HG03135 (cell line): ENCODE data around the gene ZEB1.
"Not testable (repeated sequence)": the region's sequence is repeated elsewhere in the genome, so short reads cannot be mapped to it uniquely, and the experiment has no call there.

Experiments used
- ATAC-seq: cut with Tn5 transposase; IDR thresholded peaks from one replicate; pipeline ENCODE4 v1.9.1; 2021; ENCODE audit warnings: mild to moderate bottlenecking, moderate library complexity; ENCODE audit not compliant: unreplicated experiment

The ZEB1 gene

DNA sequence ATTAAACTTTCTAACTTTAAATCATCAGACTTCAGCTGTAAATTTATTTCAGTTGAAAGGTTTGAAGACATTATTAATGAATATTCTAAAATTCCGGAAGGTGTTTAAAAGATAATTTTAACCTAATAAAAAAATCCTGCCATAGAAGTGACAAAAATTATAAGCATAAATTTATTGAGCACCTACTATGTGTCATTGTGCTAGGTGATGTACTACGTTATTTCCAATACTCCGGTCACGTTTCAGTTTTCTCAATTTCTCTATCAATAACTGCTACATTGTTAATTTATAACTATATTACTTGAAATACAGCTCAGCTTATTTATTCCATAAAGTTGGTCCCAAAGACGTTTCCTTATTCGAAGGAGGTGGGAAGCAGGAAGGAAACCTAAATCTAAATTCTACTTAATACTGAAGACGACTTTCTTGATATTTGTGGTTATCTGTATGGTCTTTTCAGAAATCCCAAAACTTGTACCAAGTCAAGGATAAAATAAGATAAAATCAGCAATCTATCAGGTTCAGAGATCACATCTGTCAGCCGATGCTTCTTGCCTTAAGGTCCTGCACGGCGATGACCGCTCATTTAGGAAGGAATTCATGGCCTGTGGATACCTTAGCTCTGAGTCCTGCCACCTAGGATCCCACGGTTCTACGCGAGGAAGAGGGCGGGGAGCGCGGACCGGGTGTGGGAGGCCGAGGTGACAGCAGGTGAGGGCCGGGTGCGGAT is 1.2 kb upstream of the ZEB1 start:
- no peak for ATAC-seq

DNA sequence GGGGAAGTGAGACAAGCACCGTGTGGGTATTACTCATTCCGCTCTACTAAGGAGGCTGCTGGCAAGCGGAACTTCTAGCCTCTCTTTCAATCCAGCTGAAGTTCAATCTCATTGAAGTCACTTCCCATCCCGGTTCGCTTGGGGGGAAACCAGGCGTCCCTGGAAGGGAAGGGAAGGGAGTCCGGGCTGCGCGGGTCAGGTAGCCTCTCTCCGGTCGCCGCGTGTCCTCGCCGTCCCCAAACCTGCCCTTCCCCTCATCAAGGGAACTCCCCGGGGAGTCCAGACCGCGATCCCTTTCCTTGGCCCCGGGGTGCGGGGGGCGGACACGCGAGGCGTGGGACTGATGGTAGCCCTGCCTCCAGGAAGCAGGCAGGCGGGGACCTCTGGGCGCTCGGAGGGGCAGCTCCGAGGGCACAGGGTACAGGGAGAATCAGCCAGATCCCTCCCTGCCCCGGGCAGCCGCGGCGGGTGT is 598 bp upstream of the ZEB1 start:
- ATAC-seq, result peak; percentile 67

DNA sequence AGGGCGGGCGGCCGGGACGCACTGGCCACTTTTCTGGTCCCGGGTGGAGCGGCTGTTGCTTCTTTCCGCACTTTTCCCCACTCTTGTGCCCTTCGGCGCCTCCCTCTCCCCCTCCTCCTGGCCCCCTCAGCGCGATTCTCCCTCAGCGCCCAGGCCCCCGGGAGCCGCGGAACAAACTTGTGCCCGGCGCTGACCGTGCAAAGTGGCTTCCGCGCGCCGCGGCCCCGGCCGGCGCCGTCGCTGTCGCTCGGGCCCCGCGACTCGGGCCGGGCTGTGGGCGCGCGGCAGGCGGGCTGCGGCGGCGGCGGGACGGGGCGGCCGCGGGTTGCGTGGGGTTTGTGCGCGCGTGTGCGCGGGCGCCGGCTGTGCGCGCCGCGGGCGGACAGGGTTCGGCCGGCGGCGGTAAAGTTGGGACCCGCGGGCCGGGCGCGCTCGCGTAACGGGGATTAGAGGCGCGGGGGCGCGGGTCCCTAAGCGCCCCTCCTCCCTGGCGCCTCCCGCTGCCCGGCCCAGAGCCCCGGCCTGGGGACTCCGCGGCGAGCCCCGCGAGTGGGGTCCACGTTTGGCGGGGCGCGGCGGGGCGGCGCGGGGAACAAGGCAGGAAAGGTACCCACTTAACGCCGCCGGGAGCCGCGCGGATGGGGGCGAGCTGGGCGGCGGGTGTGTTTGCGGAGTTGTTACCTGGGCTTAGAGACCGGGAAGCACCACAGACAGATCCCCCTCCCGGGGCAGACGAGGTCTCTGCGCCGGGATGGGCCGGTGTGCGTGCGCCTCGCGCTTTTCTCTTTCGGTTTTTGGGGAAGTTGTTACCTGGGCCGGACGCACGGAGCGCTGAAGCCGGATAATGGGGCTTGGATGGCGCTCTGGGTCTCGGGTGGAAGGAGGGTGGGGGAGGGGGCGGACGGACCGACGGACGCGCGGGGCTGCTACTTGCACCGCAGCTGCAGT is 860 bp downstream of the ZEB1 start:
- peak; percentile 25 for ATAC-seq

DNA sequence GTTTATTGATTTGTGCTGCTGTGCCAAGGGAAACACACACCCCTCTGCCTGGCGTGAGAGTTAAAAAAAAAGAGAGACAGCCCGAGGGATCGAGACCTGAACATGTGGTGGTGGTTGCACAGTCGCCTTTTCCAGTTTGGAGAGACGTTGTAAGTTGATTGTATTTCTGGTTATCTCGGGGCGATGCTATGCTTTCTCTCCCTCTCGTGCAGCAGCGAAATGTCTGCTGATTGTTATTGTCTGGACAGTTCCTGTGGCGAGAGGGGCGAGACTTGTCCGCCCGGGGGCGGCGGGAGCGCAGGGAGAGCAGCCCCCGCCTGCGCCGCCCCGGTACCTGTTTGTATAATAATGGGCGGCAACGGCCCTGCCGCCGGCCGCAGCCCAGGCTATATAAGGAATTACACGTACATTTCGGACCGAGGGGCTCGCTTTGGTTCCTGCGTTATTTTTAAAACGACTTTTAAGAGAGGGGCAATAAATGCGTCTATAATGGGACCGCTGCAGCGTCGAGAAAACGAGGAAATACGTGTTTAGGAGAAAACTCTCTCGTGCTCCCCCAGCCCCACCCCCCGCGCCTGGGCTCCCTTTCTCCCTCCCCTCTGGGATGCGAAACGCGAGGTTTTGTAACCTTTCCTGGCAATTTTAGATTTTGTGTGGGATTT is 1.7 kb downstream of the ZEB1 start:
- ATAC-seq, result peak; percentile 26

DNA sequence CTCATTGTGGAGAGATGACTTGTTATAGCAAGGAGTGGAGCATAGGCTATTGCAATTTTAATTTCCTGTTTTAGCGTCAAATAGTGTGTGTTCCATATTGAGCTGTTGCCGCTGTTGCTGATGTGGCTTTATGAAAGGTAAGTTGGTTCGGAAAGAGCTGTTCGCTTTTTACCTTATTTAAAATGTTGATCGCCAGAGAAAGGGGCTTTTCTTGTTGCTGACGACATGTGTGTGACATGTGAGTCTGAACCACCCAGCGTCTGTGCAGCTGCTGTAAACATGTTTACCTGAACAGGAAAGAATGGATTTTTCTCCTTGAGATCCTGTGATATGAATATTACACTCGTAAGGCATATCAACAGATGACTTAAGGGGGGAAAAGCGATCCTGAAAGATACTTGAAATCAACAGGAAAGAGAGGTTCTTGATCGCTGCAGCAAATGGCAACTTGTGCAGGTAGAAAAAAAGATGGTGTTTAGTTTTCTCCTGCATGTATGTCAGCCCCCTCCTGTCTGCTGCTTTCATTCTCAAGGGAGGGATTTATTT is 2.5 kb downstream of the ZEB1 start:
- no peak for ATAC-seq

DNA sequence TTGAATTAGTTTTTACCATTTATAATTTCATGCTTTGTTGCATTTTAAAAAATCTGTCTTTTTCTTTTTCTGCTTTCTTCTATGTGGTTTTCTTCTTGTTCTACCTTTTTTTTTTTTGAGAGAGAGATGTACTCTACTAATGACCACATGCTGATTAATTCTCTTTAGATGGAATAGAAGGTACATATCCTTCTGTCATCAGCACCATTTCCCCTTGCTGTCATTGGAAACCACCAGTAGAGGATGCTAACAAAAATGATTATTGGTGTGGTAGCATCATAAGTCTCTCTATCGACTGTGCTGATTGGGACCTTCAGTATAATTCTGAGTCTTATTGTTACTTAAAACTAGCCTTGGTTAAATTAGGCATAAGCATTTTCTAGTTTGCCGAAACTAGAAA is 3.6 kb downstream of the ZEB1 start:
- no peak for ATAC-seq

DNA sequence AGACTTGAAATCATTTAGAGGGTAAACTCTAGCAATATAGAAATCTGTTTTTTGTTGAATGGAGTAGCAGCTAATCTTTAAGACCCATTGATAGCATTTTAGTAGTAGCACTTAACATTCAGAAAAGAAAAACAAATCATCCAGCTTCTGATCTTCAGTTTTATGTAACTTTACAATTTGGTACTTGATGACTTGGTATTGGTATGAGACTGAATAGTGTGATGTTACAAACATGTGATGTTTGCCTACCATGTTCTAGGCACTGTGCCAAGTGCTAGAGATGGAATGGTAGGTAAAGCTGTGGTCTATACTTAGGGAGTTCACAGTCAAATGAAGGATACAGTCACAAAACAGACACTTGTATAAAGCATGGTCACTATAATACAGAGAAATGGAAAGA is 21.3 kb downstream of the ZEB1 start:
- no peak for ATAC-seq

DNA sequence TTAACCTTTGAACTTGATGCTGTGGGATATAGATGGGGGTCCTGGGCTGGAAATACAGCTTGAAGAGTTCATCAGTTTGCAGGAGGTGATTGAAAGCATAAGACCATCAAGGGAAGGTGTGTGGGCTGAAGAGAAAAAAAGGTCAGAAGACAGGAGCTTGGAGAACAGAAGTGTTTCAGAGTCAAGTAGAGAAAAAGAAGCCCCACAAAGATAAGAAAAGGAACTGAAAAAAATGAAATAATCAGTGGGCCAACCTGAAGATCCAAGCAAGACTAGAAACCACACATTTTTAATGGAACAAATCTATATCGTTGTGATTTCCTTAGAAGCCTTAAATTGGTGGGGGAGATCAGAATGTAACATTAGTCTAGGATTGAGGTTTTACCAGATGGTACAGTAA is 22.5 kb downstream of the ZEB1 start:
- ATAC-seq, result no peak

DNA sequence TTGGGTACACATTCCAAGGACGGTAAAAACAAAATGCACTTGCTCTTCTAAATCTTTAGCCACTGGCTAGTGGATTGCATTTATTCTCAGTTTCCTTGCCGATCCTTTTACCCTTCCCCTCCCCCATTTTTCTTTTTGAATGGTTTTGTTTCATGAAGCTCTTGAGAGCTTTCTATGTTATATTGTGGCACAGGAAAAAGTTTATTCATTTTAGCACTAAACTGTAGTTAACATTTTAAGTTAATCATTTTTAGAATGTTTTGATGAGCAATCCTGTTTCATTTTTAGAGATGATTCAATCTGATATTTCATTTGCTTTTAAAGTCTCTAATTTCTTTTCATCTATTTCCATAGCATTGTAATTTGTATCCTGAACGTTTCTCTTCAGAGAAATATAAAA is 24.0 kb downstream of the ZEB1 start:
- ATAC-seq, result no peak

DNA sequence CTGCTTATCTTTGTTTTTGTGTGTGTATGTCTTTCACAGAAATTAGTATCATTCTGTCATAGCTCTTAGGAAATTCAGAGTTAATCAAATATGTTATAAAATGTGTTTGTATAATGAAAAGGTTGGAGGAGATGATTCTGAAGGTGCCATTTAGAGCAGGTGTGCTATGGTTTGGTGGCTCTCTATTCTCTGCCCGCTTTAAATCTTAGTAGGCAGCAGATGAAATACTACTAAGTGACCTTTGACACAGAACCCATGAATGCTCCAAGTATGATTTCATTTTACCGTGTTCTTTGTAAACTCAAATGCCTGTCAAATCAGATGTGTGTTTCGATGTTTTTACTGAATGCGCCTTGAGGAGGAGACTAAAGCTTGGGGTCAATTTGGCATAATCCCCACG is 24.5 kb downstream of the ZEB1 start:
- ATAC-seq, result no peak

DNA sequence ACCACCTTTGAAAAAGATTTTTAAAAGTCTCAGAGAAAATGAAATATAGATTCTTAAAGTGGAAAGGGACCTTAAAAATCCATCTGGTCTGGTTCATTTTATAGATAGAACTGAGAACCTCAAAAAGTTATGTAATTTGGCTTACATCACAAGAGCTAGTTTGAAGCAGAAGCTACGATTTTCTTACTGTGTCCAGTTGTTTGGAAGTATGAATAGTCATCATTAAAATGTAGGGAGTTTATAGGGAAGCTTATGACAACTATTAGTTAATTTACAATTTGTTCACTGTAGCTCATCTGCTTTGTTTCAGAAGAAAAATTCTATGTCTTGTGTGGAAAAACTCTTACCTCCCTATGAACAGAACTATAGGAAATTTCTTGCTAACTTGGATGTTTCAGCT is 26.9 kb downstream of the ZEB1 start:
- ATAC-seq, result no peak

DNA sequence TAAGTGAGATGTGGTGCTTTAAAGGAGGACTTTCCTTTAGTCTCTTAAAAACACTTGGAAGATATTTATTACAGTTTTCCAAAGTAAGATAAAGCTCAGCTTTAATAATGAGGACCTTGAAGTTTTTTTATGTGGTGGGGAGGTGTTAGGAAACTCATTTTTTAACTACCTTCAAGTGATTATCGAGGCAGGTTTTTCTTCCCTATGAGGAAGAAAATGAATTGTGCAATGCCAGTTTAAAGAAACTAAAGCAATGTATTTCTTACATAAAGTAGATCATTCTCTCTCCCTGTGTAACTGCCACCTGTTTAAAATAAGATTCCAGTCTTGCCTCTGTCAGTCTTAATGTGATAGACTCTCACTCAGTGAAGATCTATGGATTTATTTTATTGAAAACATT is 27.9 kb downstream of the ZEB1 start:
- ATAC-seq, result no peak

DNA sequence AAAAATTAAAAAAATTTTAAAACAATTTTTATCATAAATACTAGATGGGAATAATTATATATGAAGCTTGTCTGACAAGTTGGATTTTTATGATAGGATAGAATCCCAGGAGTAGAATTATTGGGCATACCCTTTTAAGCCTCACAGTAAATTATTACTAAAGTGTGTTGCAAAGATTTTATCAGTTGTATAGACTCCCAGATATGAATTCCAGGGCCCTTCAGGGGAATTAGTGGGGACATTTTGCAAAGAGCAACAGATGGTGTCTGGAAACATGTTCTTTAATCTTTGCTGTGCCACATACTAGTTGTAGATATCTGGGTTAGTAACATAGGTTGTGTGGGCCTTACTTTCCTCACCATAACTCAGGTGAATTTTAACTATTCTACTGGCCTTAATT is 28.7 kb downstream of the ZEB1 start:
- ATAC-seq, result no peak

DNA sequence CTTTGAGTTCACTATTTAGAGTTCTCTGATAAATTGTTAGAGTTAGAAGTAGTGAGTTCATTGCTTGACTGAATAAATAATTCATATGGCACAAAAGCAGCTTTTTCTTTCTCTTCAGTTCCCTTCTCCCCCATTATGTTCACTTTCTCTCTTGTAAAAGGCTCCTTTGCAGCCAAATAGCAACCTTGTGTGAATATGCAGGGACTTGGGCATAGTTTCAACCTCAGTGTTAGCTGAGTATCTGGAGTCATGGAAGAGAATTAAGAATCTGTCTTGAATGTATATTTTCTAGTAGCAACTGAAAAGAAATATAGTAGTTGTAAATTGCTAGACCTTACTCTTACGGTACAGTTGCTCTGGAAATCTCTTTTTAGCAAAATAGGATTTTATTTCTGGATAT is 31.9 kb downstream of the ZEB1 start:
- no peak for ATAC-seq

DNA sequence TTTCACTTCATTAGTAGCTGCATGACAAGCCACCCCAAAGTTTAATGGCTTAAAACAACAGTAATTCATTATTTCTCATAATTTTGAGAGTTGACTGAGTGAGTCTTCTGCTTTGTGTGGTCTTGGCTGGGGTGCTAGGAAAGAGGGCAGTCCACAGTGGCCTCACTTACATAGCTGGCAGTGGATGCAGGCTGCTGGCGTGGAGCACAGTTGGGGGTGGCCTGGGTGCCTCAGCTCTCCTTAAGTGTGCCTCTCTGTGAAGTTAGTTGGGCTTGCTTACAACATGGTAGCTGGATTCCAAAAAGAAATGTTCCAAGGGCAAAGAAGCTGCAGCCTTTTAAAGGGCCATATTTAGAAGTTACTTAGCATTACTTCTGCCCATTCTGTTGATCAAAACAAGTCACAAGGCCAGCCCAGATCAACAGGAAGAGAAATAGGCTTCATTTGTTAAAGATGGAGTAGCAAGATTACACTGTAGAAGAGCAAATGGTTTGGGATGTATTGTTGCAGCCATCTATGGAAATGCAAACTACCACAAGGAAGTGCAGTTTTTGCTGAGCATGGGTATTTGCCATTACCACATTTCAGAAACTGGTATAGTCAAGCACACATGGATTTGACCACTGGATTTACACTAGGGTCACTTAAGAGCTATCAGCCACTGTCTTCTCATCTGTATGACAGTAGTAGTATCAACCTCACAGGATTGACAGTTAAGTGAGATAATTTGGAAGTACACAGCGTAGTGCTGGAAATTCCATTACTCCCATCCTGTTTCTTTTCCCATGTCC is 33.6 kb downstream of the ZEB1 start:
- no peak for ATAC-seq

DNA sequence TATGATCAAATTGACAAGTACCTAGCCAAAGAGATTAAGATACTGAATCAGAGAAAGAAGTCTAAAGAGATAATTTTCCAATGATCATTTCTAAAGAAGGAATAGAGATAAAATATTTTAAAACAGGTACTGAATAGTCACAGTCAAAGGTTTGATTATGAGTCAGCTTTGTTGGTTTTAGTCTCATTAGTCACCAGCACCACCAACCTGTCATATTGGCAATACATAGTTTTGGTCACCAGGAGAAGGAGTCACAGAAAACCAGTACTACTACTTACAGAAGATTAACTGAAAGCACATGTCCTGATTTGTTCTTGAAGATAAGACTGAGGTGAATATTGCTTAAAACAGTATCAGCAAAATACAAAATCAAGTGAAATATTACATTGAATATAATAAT is 34.6 kb downstream of the ZEB1 start:
- ATAC-seq, result peak; percentile 88

DNA sequence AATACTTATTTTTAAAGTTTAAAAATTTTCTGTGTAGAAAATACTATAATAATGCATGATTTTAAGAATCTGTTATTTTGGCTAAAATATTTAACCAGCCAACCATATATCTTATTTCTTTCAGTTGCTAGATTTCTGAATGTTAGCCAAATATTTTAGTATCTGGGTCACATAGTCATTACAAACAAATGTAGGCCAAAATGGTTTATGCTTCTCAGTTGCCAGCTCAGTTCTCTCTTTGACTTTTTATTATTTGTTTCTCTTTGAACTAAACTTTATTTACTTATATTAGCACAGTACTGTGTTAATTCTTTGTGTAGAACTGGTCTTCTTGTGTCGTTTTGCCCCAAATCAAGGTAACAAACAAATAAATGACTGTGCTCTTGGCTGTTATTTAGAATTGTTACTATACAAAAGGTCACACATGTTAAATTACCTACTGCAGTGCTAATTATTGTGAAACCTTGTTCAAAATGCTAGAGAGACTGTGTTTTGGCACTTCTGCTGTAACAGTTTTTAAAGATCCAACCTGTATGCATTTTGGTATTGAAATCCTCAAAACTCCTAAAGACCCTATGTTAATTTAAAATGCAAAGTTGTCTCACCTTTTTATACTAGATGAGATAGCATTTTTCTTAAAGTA is 39.8 kb downstream of the ZEB1 start:
- ATAC-seq, result no peak

DNA sequence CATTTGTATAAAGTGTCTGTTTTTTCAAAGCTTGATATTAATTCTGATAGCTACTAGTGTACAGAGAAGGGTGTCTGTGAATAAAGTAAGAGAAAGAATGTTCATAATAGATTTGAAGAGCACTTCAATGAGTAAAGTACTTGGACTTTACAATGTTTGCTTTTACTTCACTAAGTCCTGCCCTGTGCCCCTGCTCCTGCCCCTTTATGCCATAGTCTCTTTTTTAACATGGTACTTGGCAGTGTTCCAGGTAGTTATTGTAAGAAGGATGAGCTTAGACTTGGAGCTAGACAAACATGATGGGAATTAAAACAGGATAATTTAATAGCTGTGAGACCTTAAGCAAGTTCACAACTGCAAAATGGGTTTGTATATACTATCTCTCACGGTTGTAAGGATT is 41.0 kb downstream of the ZEB1 start:
- no peak for ATAC-seq

DNA sequence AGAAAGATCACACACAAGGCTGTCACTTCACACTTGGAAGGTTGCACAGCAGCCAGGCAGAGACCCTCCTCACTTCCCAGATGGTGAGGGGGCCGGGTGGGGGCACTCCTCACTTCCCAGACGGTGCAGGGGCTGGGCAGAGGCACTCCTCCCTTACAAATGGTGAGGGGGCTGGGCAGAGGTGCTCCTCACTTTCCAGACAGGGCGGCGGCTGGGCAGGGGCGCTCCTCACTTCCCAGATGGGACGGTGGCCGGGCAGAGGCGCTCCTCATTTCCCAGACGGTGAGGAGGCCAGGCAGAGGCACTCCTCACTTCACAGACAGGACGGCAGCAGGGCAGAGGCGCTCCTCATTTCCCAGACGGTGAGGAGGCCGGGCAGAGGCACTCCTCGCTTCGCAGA is 42.5 kb downstream of the ZEB1 start:
- ATAC-seq, result not testable (repeated sequence)

DNA sequence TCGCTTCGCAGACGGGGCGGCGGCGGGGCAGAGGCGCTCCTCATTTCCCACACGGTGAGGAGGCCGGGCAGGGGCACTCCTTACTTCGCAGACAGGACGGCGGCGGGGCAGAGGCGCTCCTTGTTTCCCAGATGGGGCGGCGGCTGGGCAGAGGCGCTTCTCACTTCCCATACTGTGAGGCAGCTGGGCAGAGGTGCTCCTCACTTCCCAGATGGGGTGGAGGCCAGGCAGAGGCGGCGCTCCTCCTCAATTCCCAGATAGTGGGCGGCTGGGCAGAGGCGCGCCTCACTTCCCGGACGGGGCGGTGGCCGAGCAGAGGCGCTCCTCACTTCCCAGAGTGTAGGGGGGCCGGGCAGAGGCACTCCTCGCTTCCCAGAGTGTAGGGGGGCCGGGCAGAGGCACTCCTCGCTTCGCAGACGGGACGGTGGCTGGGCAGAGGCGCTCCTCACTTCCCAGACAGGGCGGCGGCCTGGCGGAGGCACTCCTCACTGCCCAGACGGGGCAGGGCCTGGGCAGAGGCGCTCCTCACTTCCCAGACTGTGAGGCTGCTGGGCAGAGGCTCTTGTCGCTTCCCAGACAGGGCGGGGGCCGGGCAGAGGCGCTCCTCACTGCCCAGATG is 43.1 kb downstream of the ZEB1 start:
- ATAC-seq, result no peak
